Endometrium (tissue), 2 donors: ENCODE measurements around the gene EHF.

ENCODE experiments used
- FAIRE-seq: peaks from 2 replicates; lab custom pipeline; 2012; peaks lifted over from hg19 to GRCh38; lab: Jason Lieb, UNC
- donor health status: control.
- donor health status: control.

Gene EHF

DNA sequence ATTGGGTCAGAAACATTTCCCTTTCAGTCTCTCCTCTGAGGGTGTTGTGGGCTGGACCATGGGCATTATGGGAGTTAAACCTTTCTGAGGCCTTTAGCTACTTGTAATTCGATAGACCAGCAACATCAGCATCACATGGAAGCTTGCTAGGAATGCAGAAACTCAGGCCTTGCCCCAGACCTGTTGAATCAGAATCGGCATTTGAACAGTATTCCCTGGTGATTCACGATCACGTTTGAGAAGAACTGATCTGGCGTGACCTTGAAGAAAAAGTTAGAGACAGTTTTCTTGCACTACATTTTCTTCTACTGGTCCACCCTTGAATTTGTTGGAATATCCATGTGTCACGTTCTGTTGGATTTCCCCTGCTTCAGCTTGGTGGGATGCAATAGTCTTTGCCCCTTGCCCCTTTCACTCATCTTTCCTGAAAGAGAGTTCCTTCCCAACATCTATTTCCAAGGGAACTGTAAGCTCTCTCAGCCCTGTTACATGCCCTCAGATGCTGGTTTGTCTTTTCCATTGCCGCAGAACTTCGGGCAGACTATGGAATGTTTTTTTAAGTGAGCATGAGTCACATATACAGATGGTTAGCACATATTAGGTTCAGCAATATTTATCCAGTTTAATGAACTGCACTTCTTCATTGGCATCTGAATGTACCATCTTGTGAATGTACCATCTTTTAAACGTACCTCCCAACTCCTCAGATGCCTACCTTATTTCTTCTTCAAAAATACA is 23.9 kb downstream of the EHF start:
- FAIRE-seq, result no peak

DNA sequence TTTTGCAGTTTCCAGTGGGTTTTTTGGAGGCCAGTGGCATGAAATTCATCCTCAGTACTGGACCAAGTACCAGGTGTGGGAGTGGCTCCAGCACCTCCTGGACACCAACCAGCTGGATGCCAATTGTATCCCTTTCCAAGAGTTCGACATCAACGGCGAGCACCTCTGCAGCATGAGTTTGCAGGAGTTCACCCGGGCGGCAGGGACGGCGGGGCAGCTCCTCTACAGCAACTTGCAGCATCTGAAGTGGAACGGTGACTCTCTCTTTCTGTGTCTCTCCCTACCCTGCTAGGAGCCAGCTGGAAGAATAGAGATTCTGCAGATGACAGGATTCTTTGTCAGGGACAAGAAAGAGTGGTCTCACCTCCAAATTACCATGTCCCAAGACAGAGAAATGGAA is 25.5 kb downstream of the EHF start:
- FAIRE-seq, result no peak

DNA sequence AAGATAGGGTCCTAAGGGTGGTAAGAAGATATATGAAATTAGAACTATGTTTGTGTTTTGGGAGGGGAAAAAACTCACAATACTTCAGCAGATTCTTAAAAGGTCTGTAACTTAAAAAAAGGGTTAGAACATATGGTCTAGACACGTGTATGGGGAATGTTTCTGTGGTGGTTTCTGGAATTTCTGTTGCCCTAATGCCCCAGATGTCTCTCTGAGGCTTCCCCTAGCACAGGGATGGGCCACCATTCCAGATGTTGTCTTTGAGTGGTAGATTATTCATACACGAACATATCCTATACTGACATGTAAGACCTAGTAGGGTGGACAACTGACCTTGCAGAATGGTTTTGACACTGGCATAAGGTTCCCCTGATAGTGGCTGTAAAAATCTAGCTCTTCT is 26.2 kb downstream of the EHF start:
- no peak for FAIRE-seq

DNA sequence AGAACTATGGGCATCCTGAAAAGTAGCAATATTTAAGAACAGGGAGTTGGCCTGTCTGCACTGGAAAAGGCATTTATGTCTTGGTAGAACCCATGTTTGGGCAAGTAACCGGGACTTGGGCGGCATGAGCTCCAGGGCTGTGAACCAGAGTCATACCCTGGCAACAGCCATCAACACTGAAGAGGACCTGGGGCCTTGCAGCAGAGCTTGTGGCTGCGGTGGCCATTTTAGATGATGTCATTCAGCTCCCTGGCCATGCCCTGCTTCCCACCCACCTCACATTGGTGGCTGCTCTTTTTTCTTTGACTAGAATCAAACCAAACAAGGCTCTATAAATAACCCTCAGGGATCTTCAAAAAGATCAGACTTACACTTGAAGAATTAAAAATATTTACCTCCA is 26.6 kb downstream of the EHF start:
- no peak for FAIRE-seq

DNA sequence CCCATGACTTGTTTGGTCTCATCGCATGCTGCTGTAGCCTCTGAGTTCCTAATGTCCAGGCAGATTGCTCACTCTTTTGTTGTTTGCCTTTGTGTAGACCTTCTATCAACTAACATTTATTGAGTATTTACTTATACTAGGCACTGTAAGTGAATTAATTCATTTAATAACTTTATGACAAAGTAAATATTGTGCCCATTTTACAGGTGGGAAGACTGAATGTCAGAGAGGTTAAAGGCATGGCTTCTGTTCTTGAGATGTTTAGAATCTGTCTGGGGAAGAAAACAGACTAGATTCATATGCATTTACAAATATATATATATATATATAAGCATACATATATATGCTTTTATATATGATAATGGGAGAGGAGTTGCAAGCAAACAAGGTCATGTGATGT is 27.1 kb downstream of the EHF start:
- FAIRE-seq, result no peak

DNA sequence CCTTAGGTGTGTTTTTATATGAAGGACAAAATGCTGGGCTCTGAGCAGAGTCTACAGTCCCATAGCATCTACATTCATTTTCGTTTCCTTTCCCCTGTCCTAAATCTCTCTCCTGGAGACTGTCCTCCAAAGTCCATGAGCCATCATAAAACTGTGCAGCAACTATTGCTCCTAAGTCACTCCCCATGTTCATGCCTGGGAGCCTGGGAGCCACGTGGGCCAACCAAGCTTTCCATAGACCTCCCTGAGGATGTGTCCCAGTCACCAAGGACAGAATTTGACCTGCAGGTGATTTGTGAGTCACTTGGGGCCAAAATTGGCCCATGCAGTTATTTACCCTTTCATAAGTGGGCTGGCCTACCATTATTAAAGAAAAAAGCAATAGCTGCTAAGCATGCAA is 28.7 kb downstream of the EHF start:
- no peak for FAIRE-seq

DNA sequence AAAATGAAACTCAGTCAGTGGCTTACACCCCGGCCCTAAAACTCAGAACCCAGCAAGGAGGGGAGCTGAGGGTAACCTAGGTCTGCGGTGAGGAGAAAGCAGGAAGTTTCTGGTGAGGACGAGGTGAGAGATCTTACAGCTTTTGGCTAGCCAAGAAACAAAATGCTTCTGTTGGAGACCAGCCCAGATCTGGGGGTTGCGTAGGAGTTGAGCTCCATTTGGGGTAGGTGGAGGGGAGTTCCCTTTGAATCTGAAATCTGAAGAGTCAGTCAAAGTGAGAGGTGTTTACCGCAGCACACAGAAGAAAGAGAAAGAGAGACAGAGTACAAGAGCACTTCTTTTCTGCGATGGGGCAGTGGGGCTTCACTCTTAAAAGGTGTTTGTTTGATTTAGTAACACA is 29.6 kb downstream of the EHF start:
- FAIRE-seq, result no peak

DNA sequence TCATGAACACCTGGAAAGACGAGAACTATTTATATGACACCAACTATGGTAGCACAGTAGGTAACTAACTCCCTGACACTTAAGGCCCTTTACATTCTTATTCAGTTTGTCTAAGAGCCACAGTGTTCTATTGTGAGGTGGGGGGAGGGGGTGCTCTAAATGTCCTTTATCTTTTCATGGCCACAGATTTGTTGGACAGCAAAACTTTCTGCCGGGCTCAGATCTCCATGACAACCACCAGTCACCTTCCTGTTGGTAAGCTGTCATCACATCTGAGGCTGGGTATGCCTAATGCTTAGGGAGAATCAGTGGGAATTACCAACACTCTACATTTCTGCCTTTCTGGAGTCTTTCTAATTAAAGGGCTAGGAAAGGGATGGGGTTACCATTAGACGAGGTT is 30.7 kb downstream of the EHF start:
- no peak for FAIRE-seq

DNA sequence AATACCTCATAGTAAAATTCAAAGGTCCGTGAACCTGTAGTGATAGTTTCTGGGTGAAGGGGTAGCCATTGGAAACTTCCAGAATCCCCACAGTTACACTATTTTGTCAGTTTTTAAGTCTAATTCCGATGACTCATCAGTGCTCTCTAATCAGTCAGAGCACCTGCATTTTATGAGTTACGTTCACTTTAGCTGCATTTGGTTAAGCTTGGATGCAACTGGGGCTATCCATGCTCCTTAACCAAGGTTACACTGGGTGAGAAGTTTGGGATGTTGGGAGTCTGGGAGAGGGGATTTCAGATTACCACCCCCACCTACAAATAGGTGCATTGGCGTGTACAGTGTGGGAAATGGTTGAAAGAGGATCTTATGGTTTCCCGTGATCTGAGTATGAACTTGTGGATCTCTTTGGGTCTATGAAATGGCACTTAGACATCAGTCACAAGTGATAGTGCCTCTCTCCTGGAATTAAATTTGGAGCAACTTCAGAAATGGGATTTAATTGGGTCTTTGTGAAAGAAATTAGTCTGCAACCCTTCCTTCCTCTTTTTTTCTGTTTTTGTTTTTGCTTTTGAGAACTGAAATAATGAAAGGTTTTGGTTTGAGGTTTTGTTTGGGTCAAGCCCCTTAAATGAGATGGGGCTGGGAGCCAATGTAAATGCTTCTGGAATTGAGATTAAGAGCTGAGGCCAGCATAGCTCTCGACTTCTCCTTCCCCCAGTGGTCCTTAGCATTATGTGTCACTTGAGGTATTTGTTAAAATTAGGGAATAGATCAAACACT is 31.5 kb downstream of the EHF start:
- no peak for FAIRE-seq

DNA sequence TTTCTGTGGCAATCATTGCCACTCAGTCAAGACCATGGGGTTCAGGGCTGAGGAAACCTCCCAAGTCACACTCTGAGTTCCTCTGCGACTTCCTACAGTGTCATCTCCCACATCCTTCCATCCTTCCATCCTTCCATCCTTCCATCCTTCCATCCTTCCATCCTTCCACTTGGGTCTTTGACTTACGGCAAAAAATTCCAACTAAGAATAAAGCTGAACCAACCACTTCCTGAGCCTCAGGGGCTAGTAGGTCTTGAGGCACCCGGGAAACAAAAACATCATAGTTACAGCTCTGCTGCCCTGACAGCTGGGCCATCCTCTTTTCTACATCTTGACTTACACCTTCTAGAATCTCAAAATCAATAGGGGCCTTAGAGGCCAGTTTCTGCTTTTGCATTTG is 32.1 kb downstream of the EHF start:
- FAIRE-seq, result no peak

DNA sequence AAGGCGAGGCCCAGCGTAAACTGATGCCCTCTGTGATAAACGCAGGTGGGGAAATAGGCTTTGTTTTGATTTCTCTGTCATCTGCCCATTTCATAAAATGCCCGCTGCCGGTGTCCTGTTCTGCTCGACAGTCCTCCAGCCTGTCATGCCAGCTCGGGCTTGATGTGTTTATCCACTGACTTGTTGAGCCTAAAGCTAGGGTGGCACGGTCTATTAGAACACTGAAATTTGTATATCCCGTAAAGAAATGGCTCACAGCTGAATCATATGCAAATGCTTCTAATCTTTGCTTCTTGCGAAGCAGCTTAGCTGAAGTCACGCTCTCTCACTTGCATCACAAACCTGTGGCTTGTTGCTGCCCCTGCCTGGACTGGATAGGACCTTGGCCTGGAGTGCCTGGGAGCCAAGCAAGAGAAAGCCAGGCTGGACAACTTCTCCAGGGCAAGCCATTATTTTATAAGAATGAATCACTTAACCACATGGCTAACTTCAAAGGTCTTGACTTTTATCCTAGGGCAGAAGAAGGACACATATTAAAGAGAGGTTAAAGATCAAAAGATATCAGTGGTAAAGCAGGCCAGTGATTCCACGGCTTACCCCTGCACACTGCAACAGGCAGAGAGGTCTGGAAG is 33.1 kb downstream of the EHF start:
- FAIRE-seq, result no peak

DNA sequence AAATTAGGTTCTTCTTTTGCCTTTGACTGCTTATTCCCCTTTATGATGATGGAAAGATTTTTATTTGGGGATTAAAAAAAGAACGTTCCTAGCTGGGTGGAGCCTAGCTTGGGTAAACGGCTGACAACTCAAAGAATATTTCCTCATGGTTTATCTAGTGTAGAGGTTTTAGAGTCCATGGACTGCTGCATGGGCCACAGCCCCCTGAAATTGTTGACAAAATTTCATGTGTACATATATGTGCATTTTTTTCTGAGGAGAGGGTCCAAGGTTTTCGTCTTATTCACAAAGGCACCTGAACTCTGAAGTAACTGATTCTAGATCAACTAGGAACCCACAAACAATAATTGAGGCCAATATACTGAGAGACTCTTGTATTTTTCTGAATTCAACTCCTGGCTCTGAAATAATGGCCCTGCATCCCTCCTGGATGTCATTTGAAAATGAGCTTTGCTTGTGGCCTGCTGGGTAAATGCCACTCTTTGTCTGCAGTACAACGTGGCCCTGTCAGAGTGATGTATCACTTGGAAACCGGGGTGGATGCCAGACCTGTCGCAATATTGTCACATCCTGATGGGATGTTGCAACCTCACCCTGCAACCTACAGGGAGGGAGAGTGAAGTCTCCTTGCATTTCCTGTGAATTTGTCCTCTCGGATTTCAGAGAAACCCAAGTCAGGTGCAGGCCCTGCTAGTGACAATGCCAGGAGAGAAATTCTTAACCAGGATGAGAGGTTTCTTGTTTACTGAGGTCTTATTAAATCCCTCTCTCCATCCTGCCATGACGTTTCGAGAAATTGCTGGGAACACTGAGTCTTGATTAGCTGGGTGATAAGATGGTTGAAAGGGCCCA is 33.8 kb downstream of the EHF start:
- no peak for FAIRE-seq

DNA sequence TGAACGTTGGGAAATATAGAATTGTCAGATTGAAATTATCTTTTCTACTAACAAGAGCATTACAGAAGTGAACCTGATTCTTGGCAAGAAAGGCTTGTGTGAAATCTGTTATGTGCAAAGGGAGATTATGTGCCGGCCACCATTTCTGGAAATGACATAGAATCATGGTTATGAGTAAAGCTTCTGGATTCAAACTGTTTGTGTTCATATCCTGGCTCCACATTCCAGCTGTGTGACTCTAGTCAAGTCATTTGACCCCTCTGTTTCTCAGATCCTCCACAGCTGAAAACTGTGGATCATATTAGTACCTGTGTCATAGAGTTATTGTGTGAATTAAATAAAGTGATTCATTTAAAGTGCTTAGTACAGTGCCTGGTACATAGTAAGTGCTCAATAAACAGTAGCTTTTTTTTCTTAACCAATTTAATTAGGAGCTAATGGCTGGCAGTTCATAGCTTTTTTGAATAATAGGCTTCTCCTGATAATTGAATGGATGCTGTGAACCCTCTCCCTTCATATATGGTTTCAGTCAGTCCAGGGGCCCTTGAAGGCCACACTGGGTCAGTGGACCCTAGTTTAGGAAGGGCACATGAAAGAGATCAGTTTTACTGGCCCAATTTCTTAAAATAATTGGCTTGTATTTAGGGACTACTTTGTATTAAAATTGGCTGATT is 34.6 kb downstream of the EHF start:
- FAIRE-seq, result no peak

DNA sequence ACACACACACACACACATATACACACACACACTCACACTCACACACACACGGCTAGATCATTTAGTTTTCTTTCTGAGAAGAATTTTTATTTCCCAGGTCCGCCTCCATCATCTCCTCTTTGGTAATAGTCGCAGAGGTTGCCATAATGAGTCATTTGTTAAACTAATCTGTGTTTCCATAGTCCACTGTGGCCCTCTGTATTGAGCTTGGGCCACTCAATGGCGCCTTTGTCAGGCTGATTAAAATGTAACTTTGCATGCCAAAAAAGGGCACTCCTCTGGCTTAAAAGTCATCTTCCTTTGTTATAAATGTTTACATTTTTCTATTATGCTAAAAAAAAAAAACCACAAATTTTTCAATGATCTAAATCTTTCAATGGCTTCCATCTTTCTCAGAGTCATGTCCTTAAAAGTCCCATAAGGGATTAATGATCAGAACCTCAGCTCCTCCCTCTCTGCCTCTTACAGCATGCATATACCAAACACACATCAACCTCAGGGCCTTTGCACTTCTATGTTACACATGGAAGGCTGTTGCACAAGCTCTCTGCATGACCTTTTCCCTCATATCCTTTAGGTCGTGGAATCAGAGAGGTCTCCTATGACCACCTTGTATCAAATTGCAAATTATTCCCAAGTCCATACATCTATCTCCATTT is 35.3 kb downstream of the EHF start:
- no peak for FAIRE-seq

DNA sequence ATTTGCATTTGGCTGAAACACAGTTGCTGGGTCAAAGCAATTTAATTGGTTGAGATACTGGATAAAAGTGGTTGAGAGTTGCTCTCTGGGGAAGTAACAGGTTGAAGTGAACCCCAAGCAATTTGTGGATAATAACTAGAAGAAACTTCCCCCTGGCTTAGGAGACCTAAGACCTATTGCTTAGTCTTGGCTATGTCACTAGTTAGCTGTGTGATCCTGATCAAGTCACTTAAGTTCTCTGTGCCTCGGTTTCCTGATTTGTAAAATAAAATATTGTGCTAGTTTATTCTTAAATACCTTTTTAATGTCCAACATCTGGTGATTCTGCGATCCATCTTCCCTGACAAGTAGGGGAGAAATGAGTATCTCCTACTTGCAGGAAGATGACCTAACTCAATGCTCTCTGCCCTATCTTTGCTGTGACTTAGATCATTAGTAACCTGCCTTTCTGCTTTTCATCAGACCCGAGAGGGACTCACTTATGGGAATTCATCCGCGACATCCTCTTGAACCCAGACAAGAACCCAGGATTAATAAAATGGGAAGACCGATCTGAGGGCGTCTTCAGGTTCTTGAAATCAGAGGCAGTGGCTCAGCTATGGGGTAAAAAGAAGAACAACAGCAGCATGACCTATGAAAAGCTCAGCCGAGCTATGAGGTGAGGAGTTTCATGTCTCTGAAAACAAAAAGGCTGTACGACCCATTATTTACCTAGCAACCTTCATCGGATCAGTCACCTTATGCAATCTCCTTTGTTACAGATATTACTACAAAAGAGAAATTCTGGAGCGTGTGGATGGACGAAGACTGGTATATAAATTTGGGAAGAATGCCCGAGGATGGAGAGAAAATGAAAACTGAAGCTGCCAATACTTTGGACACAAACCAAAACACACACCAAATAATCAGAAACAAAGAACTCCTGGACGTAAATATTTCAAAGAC is 37.5 kb downstream of the EHF start:
- FAIRE-seq, result no peak

DNA sequence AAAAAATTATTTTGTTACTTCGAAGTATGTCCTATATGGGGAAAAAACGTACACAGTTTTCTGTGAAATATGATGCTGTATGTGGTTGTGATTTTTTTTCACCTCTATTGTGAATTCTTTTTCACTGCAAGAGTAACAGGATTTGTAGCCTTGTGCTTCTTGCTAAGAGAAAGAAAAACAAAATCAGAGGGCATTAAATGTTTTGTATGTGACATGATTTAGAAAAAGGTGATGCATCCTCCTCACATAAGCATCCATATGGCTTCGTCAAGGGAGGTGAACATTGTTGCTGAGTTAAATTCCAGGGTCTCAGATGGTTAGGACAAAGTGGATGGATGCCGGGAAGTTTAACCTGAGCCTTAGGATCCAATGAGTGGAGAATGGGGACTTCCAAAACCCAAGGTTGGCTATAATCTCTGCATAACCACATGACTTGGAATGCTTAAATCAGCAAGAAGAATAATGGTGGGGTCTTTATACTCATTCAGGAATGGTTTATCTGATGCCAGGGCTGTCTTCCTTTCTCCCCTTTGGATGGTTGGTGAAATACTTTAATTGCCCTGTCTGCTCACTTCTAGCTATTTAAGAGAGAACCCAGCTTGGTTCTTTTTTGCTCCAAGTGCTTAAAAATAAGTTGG is 38.3 kb downstream of the EHF start:
- no peak for FAIRE-seq

DNA sequence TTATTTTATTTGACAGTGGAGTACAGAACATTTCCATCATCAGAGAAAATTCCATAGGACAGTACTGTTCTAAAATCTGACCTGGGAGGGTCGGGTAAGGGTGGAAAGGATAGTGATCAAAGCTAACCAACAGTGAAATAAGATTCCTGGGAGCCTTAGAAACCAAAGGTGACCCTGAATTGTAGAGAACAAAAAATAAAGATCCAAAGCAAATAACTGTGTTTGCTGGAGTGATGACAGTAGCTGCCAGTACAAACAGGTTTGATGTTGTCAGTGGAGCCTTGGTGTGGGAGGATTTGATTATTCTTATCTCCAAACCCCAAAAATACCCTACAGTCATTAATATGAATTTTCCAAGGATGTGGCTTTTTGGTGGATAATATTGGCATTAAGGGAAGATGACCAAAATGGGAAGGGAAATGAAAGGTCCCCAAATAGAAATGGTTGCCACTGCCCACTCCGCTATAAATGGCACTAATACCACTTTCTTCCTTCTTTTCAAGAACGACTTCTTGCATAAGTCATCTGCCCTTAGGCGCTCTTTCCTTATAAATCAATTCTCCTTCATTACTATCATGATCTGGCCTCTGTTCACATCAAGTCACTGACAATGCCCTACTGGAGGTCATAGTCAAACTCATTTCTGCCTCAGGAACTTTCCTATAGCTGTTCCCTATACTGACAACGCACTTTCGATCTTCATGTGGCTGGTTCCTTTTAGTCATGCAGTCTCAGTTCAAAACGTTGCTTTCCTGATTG is 44.4 kb downstream of the EHF start:
- no peak for FAIRE-seq

DNA sequence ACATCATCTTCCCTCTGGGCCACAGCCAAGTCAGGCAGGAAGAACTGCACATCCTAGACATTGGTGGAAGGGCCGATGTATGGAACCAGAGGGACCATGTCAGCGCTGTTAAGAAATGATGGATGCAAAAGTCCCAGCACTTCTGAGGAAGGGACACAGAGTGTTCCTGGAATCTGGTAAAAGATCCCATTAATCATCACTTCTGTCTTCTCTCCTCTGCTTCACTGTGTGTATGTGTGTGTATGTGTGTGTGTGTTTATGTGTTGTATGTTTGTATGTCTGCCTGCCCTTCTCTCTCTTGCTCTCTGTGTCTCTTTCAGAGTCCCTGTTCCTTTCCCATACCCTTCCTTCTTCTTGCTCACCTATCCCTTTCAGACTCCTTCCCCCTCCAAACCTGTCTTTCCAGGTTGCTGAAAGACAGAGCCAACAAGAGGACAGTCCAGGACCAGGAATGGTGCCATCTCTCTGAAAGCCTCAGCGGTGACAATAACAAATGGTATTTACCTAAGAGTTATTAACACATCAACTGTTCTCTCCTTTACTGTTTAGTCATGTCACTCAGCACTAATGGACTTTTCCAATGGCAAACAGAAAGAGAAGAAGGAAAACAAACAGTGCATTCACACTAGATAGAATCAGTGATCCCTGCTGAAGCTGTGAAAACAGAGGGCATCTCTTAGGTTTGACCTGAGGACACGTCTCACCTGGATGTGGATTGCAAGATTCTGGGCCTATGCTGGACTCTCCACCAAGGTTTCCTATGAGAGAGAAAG is 47.1 kb downstream of the EHF start:
- no peak for FAIRE-seq
